ENCODE measurements around the gene CAMK2A.

- no peak for TF ChIP-seq CEBPB (IDR thresholded peaks at IDR 0.05; ENCODE audit: low read depth, low read length)
- no peak for TF ChIP-seq CTCF (conservative IDR thresholded peaks at IDR 0.05; ENCODE audit: low read depth, low read length)
- TF ChIP-seq POLR2A (IDR thresholded peaks at IDR 0.05; ENCODE audit: low read depth, low read length), result no peak
- TF ChIP-seq, protein P1, sequence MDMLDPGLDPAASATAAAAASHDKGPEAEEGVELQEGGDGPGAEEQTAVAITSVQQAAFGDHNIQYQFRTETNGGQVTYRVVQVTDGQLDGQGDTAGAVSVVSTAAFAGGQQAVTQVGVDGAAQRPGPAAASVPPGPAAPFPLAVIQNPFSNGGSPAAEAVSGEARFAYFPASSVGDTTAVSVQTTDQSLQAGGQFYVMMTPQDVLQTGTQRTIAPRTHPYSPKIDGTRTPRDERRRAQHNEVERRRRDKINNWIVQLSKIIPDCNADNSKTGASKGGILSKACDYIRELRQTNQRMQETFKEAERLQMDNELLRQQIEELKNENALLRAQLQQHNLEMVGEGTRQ (IDR thresholded peaks at IDR 0.05; ENCODE audit: low read depth, low read length), result no peak
- no peak for TF ChIP-seq BHLHE40 (IDR thresholded peaks at IDR 0.05; ENCODE audit: low read depth, low read length)
- TF ChIP-seq RFX5 (IDR thresholded peaks at IDR 0.05; ENCODE audit: low read depth, low read length), result no peak
- TF ChIP-seq RCOR1 (IDR thresholded peaks at IDR 0.05; ENCODE audit: insufficient replicate concordance, low read length), result no peak
- TF ChIP-seq MAZ (IDR thresholded peaks at IDR 0.05; ENCODE audit: borderline replicate concordance, low read depth, low read length), result no peak
- no peak for TF ChIP-seq RAD21 (IDR thresholded peaks at IDR 0.05; ENCODE audit: low read length)
- TF ChIP-seq FOS (IDR thresholded peaks at IDR 0.05; ENCODE audit: low read depth, low read length), result no peak
- TF ChIP-seq, protein P2, sequence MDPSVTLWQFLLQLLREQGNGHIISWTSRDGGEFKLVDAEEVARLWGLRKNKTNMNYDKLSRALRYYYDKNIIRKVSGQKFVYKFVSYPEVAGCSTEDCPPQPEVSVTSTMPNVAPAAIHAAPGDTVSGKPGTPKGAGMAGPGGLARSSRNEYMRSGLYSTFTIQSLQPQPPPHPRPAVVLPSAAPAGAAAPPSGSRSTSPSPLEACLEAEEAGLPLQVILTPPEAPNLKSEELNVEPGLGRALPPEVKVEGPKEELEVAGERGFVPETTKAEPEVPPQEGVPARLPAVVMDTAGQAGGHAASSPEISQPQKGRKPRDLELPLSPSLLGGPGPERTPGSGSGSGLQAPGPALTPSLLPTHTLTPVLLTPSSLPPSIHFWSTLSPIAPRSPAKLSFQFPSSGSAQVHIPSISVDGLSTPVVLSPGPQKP (IDR thresholded peaks at IDR 0.05; ENCODE audit: borderline replicate concordance, low read depth, low read length), result no peak
- no peak for TF ChIP-seq SMC3 (IDR thresholded peaks at IDR 0.05; ENCODE audit: low read depth, low read length)
- no peak for TF ChIP-seq CHD1 (IDR thresholded peaks at IDR 0.05; ENCODE audit: low read depth, low read length)
These were observed 107.6 kb downstream of the CAMK2A start for GRCh38 chr5:150181766-150182545.

All from IMR-90 (cell line).